B cell (primary cell): ENCODE results near the gene PRRC2A. TPM values are rescaled to one million over a fixed set of nuclear protein-coding genes. Genes with fewer than 3 reads are reported as not detected.

Experiments used
- polyA plus RNA-seq: library from polyadenylated mRNA; depleted of rRNA; stranded (reverse); fragments of >200 nt; gene quantifications from 2 replicates; pipeline ENCODE4 v1.2.3, GENCODE V29; 2012
- small RNA-seq: library from RNA; depleted of rRNA; stranded (forward); fragments of <200 nt; gene quantifications from one replicate; pipeline ENCODE3, GENCODE V24; 2012; ENCODE audit warnings: low replicate concordance, low read depth; ENCODE audit not compliant: insufficient read length
- total RNA-seq, 2 donors: library from RNA; stranded (reverse); fragments of 120-200 nt in 1 of 2; gene quantifications; 1 replicate in 1 of 2; 2 replicates in 1 of 2; pipeline versions ENCODE4 v1.2.3 to v1.2.4, GENCODE V29; 2013 to 2022

PRRC2A gene
- total and polyA plus RNA-seq, 2 donors (not counting 1 experiment from before 2014, with no cell fraction given), result 153 to 265 TPM

Small RNAs within 50 kb of the gene (small RNA-seq; reads per million reads assigned to genes)
- gene MIR6832 (not detected), gene RF00019 (not detected), gene SNORA38 (29.4 reads per million, percentile 91 among the genes with 10 or more reads in this experiment), gene UQCRHP1 (not detected)

Other genes with a start within 250 kb of the PRRC2A start
Only the 30 nearest of the 35 such genes appear.
- gene MICB, start 122.6 kb upstream of the PRRC2A start, total RNA-seq, result 21.9 and 24.2 TPM in 2 replicates
- gene MICB, start 122.6 kb upstream of the PRRC2A start, polyA plus RNA-seq, result 24.5 and 30.9 TPM in 2 replicates
- gene MCCD1, start 91.8 kb upstream of the PRRC2A start, total RNA-seq, result not detected in 2 replicates
- not detected in 2 replicates for gene MCCD1, start 91.8 kb upstream of the PRRC2A start, polyA plus RNA-seq
- 576 and 577 TPM in 2 replicates for gene DDX39B, start 78.7 kb upstream of the PRRC2A start, total RNA-seq
- 838 and 919 TPM in 2 replicates for gene DDX39B, start 78.7 kb upstream of the PRRC2A start, polyA plus RNA-seq
- gene ATP6V1G2, start 74.1 kb upstream of the PRRC2A start, total RNA-seq, result 3.3 and 4.4 TPM in 2 replicates
- 4.5 and 5.2 TPM in 2 replicates for gene ATP6V1G2, start 74.1 kb upstream of the PRRC2A start, polyA plus RNA-seq
- gene NFKBIL1, start 73.1 kb upstream of the PRRC2A start, total RNA-seq, result 17.8 and 18.4 TPM in 2 replicates
- gene NFKBIL1, start 73.1 kb upstream of the PRRC2A start, polyA plus RNA-seq, result 6.4 and 10.3 TPM in 2 replicates
- gene LTA, start 48.4 kb upstream of the PRRC2A start, total RNA-seq, result 5.6 and 8.8 TPM in 2 replicates
- gene LTA, start 48.4 kb upstream of the PRRC2A start, polyA plus RNA-seq, result 8.4 and 8.6 TPM in 2 replicates
- 22.2 and 22.6 TPM in 2 replicates for gene TNF, start 45.1 kb upstream of the PRRC2A start, total RNA-seq
- gene TNF, start 45.1 kb upstream of the PRRC2A start, polyA plus RNA-seq, result 15.6 and 21.9 TPM in 2 replicates
- 473 and 488 TPM in 2 replicates for gene LTB, start 38.3 kb upstream of the PRRC2A start, total RNA-seq
- 832 and 938 TPM in 2 replicates for gene LTB, start 38.3 kb upstream of the PRRC2A start, polyA plus RNA-seq
- 7.4 and 9.5 TPM in 2 replicates for gene LST1, start 34.4 kb upstream of the PRRC2A start, total RNA-seq
- gene LST1, start 34.4 kb upstream of the PRRC2A start, polyA plus RNA-seq, result 29.4 and 30.5 TPM in 2 replicates
- gene NCR3, start 27.7 kb upstream of the PRRC2A start, total RNA-seq, result 24.7 and 28.5 TPM in 2 replicates
- 52.2 and 52.5 TPM in 2 replicates for gene NCR3, start 27.7 kb upstream of the PRRC2A start, polyA plus RNA-seq
- gene AIF1, start 5.5 kb upstream of the PRRC2A start, total RNA-seq, result 1.3 and 1.5 TPM in 2 replicates
- 4.7 and 7.5 TPM in 2 replicates for gene AIF1, start 5.5 kb upstream of the PRRC2A start, polyA plus RNA-seq
- 345 and 348 TPM in 2 replicates for gene BAG6, start 31.9 kb downstream of the PRRC2A start, total RNA-seq
- 252 and 276 TPM in 2 replicates for gene BAG6, start 31.9 kb downstream of the PRRC2A start, polyA plus RNA-seq
- gene APOM, start 35.2 kb downstream of the PRRC2A start, total RNA-seq, result 2.6 and 3.6 TPM in 2 replicates
- 11.6 and 11.9 TPM in 2 replicates for gene APOM, start 35.2 kb downstream of the PRRC2A start, polyA plus RNA-seq
- 34.0 and 35.1 TPM in 2 replicates for gene C6orf47, start 40.1 kb downstream of the PRRC2A start, total RNA-seq
- 5.8 and 7.6 TPM in 2 replicates for gene C6orf47, start 40.1 kb downstream of the PRRC2A start, polyA plus RNA-seq
- 24.2 and 24.3 TPM in 2 replicates for gene GPANK1, start 44.3 kb downstream of the PRRC2A start, total RNA-seq
- 18.3 and 22.6 TPM in 2 replicates for gene GPANK1, start 44.3 kb downstream of the PRRC2A start, polyA plus RNA-seq
- gene CSNK2B, start 45.4 kb downstream of the PRRC2A start, total RNA-seq, result 141 and 146 TPM in 2 replicates
- 124 and 142 TPM in 2 replicates for gene CSNK2B, start 45.4 kb downstream of the PRRC2A start, polyA plus RNA-seq
- 42.3 and 44.2 TPM in 2 replicates for gene LY6G5B, start 49.3 kb downstream of the PRRC2A start, total RNA-seq
- 25.2 and 28.4 TPM in 2 replicates for gene LY6G5B, start 49.3 kb downstream of the PRRC2A start, polyA plus RNA-seq
- gene LY6G5C, start 60.4 kb downstream of the PRRC2A start, total RNA-seq, result 0.76 and 2.1 TPM in 2 replicates
- gene LY6G5C, start 60.4 kb downstream of the PRRC2A start, polyA plus RNA-seq, result 0.40 and 3.4 TPM in 2 replicates
- gene ABHD16A, start 82.6 kb downstream of the PRRC2A start, total RNA-seq, result 78.3 and 90.3 TPM in 2 replicates
- 97.5 and 97.6 TPM in 2 replicates for gene ABHD16A, start 82.6 kb downstream of the PRRC2A start, polyA plus RNA-seq
- gene LY6G6F, start 86.2 kb downstream of the PRRC2A start, total RNA-seq, result not detected in 2 replicates
- 0.32 TPM in 1 of 2 replicates, not detected in the other for gene LY6G6F, start 86.2 kb downstream of the PRRC2A start, polyA plus RNA-seq
- gene LY6G6D, start 94.6 kb downstream of the PRRC2A start, total RNA-seq, result not detected in 2 replicates
- not detected in 2 replicates for gene LY6G6D, start 94.6 kb downstream of the PRRC2A start, polyA plus RNA-seq
- gene LY6G6C, start 101.0 kb downstream of the PRRC2A start, total RNA-seq, result not detected in 2 replicates
- gene LY6G6C, start 101.0 kb downstream of the PRRC2A start, polyA plus RNA-seq, result 0.13 and 0.30 TPM in 2 replicates
- gene MPIG6B, start 102.7 kb downstream of the PRRC2A start, total RNA-seq, result 0.24 and 0.54 TPM in 2 replicates
- gene MPIG6B, start 102.7 kb downstream of the PRRC2A start, polyA plus RNA-seq, result 1.6 and 4.8 TPM in 2 replicates
- gene DDAH2, start 108.6 kb downstream of the PRRC2A start, total RNA-seq, result 51.1 and 59.2 TPM in 2 replicates
- gene DDAH2, start 108.6 kb downstream of the PRRC2A start, polyA plus RNA-seq, result 64.7 and 87.2 TPM in 2 replicates
- gene CLIC1, start 115.8 kb downstream of the PRRC2A start, total RNA-seq, result 216 and 221 TPM in 2 replicates
- gene CLIC1, start 115.8 kb downstream of the PRRC2A start, polyA plus RNA-seq, result 178 and 290 TPM in 2 replicates
- 49.9 and 50.1 TPM in 2 replicates for gene MSH5, start 119.3 kb downstream of the PRRC2A start, total RNA-seq
- 51.6 and 64.7 TPM in 2 replicates for gene MSH5, start 119.3 kb downstream of the PRRC2A start, polyA plus RNA-seq
- 11.1 and 12.9 TPM in 2 replicates for gene SAPCD1, start 141.9 kb downstream of the PRRC2A start, total RNA-seq
- 12.9 and 21.5 TPM in 2 replicates for gene SAPCD1, start 141.9 kb downstream of the PRRC2A start, polyA plus RNA-seq
- 5.2 and 5.6 TPM in 2 replicates for gene VWA7, start 156.6 kb downstream of the PRRC2A start, total RNA-seq
- 3.2 and 6.0 TPM in 2 replicates for gene VWA7, start 156.6 kb downstream of the PRRC2A start, polyA plus RNA-seq
- 47.4 and 52.3 TPM in 2 replicates for gene VARS1, start 175.0 kb downstream of the PRRC2A start, total RNA-seq
- gene VARS1, start 175.0 kb downstream of the PRRC2A start, polyA plus RNA-seq, result 54.8 and 66.8 TPM in 2 replicates
- gene LSM2, start 186.3 kb downstream of the PRRC2A start, total RNA-seq, result 45.3 and 52.4 TPM in 2 replicates
- 37.7 and 57.4 TPM in 2 replicates for gene LSM2, start 186.3 kb downstream of the PRRC2A start, polyA plus RNA-seq